PFSK-1 (cell line): ENCODE measurements around the gene GNAI3.

Experiments used
- POLR2AphosphoS5 ChIP-seq: IDR thresholded peaks from 2 replicates; pipeline ENCODE4 v1.6.1; 2012; ENCODE audit warnings: low read depth, mild to moderate bottlenecking, control low read depth, low read length, moderate library complexity
- TAF1 ChIP-seq: IDR thresholded peaks from 2 replicates; pipeline ENCODE4 v1.6.1; 2012; ENCODE audit warnings: low read length, control low read depth, borderline replicate concordance; ENCODE audit not compliant: insufficient read depth

DNA sequence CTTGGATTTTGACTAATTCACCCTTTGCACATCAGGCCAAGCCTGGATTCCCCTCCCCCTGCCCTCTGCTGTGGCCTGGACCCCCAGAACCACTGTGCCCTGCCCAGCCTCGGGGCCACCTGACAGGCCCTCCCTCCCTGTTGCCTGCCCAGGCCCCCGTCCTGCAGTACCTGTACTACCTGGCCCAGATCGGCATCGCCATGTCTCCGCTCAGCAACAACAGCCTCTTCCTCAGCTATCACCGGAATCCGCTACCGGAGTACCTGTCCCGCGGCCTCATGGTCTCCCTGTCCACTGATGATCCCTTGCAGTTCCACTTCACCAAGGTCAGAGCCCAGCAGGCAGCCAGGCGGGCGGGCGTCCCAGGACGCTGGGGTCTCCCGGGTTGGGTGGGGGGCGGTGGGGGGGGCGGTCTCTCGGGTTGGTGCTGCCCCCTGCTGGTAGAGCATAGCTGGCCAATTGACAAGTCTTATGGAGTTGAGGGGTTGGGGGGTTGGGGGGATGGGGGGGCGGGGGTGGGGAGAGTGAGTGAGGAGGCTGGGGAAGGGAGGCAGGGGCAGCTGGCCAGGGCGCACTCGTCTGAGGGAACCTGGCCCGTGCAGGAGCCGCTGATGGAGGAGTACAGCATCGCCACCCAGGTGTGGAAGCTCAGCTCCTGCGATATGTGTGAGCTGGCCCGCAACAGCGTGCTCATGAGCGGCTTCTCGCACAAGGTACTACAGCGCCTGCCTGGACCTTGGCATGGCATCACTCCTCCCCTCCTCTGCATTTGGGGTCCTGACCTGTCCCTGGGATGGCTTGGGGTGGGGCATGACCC, 81.9 kb downstream of the GNAI3 start:
- TF ChIP-seq POLR2AphosphoS5 (no peak), TAF1 (no peak)
